SIG-M5 treated with dmso at 0.1 percent for 504 hours (cell line): Measurements from ENCODE around the gene PRKCZ.

Experiments used
- DNase-seq: peaks from one replicate; lab custom pipeline; 2025; ENCODE audit not compliant: unreplicated experiment; lab: John Stamatoyannopoulos, UW

PRKCZ gene

GRCh38 chr1:2049718-2050431 lies at the start of gene PRKCZ:
Gene PRKCZ, plus strand, starts transcription at chr1:2050411. Its CDS starts 220 bp downstream, at chr1:2050631.
- peak; percentile 80 for DNase-seq

- no peak for DNase-seq
Measured at GRCh38 chr1:2000432-2000831, 49.8 kb upstream of the PRKCZ start.

GRCh38 chr1:2000850-2001249 lies 49.4 kb upstream of the PRKCZ start:
- no peak for DNase-seq

GRCh38 chr1:2001773-2002411 lies 48.3 kb upstream of the PRKCZ start:
- DNase-seq = peak; percentile 2

GRCh38 chr1:2003541-2004131 lies 46.6 kb upstream of the PRKCZ start, which contains the start of gene CFAP74:
Gene CFAP74, minus strand, starts transcription at chr1:2003786. Its CDS starts 12,830 bp downstream, at chr1:1990956.
- no peak for DNase-seq

GRCh38 chr1:2004856-2005255 lies 45.4 kb upstream of the PRKCZ start:
- DNase-seq = no peak

- DNase-seq = no peak
Measured at GRCh38 chr1:2009101-2010053, 40.8 kb upstream of the PRKCZ start.

GRCh38 chr1:2014181-2014580 lies 36.0 kb upstream of the PRKCZ start:
- DNase-seq = no peak

GRCh38 chr1:2014741-2015735 lies 35.2 kb upstream of the PRKCZ start:
- DNase-seq = no peak

GRCh38 chr1:2016123-2016522 lies 34.1 kb upstream of the PRKCZ start:
- DNase-seq = no peak

- no peak for DNase-seq
Measured at GRCh38 chr1:2018217-2019171, 31.7 kb upstream of the PRKCZ start.

- no peak for DNase-seq
Measured at GRCh38 chr1:2019172-2019543, 31.1 kb upstream of the PRKCZ start, which contains the start of gene GABRD. Gene GABRD, plus strand, starts transcription at chr1:2019345. Its CDS starts 79 bp downstream, at chr1:2019424.

- no peak for DNase-seq
Measured at GRCh38 chr1:2019571-2020309, 30.5 kb upstream of the PRKCZ start.

- no peak for DNase-seq
Measured at GRCh38 chr1:2020310-2020655, 29.9 kb upstream of the PRKCZ start.

GRCh38 chr1:2021550-2021949 lies 28.7 kb upstream of the PRKCZ start:
- no peak for DNase-seq

GRCh38 chr1:2022063-2022770 lies 28.0 kb upstream of the PRKCZ start:
- DNase-seq = no peak

- DNase-seq = no peak
Measured at GRCh38 chr1:2023187-2023586, 27.0 kb upstream of the PRKCZ start.
